ENCODE results near the gene ADAMTS19.

Gene ADAMTS19

GRCh38 chr5:129541051-129541450, 81.0 kb downstream of the ADAMTS19 start:
- no peak for TF ChIP-seq CTCF (IDR thresholded peaks at IDR 0.05; ENCODE audit: poor library complexity, severe bottlenecking)
- H3K4me3 ChIP-seq (ENCODE audit: severe bottlenecking) = no peak overlapping the region
- no peaks in the 10 kb centered on the region for H3K4me1 ChIP-seq (ENCODE audit: insufficient read depth, poor library complexity, severe bottlenecking)
- H3K27me3 ChIP-seq (ENCODE audit: insufficient read depth, poor library complexity, severe bottlenecking) = no peaks in the 10 kb centered on the region
- H3K36me3 ChIP-seq (ENCODE audit: low read depth) = no peaks in the 10 kb centered on the region
- ATAC-seq (ENCODE audit: low read depth) (no peak), DNase-seq (ENCODE audit: low spot score) (no peak)
- H3K9me3 ChIP-seq (ENCODE audit: severe bottlenecking) = no peaks in the 10 kb centered on the region
- H3K27ac ChIP-seq (ENCODE audit: poor library complexity, severe bottlenecking) = no peak overlapping the region

GRCh38 chr5:129541648-129542251, 81.7 kb downstream of the ADAMTS19 start:
- TF ChIP-seq CTCF (IDR thresholded peaks at IDR 0.05; ENCODE audit: poor library complexity, severe bottlenecking) = peak; percentile 68
- Histone ChIP-seq H3K36me3 (ENCODE audit: low read depth) (no peaks in the 10 kb centered on the region), H3K9me3 (ENCODE audit: severe bottlenecking) (no peaks in the 10 kb centered on the region), H3K4me1 (ENCODE audit: insufficient read depth, poor library complexity, severe bottlenecking) (no peaks in the 10 kb centered on the region), H3K4me3 (ENCODE audit: severe bottlenecking) (no peak overlapping the region), H3K27ac (ENCODE audit: poor library complexity, severe bottlenecking) (no peak overlapping the region), H3K27me3 (ENCODE audit: insufficient read depth, poor library complexity, severe bottlenecking) (no peaks in the 10 kb centered on the region)
- ATAC-seq (ENCODE audit: low read depth) (peak; percentile 82), DNase-seq (ENCODE audit: low spot score) (no peak)

GRCh38 chr5:129547137-129547536, 87.0 kb downstream of the ADAMTS19 start:
- H3K4me1 ChIP-seq (ENCODE audit: insufficient read depth, poor library complexity, severe bottlenecking) = no peaks in the 10 kb centered on the region
- H3K4me3 ChIP-seq (ENCODE audit: severe bottlenecking) = no peak overlapping the region
- H3K27ac ChIP-seq (ENCODE audit: poor library complexity, severe bottlenecking) = no peak overlapping the region
- no peaks in the 10 kb centered on the region for H3K36me3 ChIP-seq (ENCODE audit: low read depth)
- no peak for ATAC-seq (ENCODE audit: low read depth)
- no peak for TF ChIP-seq CTCF (IDR thresholded peaks at IDR 0.05; ENCODE audit: poor library complexity, severe bottlenecking)
- H3K9me3 ChIP-seq (ENCODE audit: severe bottlenecking) = no peaks in the 10 kb centered on the region
- no peaks in the 10 kb centered on the region for H3K27me3 ChIP-seq (ENCODE audit: insufficient read depth, poor library complexity, severe bottlenecking)
- no peak for DNase-seq (ENCODE audit: low spot score)

GRCh38 chr5:129554134-129554904, 94.2 kb downstream of the ADAMTS19 start:
- ATAC-seq (ENCODE audit: low read depth) = peak; percentile 41; the same call in 1 of the 3 replicates
- no peaks in the 10 kb centered on the region for H3K9me3 ChIP-seq (ENCODE audit: severe bottlenecking)

More at GRCh38 chr5:129554134-129554904, 94.2 kb downstream of the ADAMTS19 start:
- TF ChIP-seq CTCF (IDR thresholded peaks at IDR 0.05; ENCODE audit: poor library complexity, severe bottlenecking) = no peak
- no peak overlapping the region for H3K27ac ChIP-seq (ENCODE audit: poor library complexity, severe bottlenecking)
- no peak for DNase-seq (ENCODE audit: low spot score)
- H3K27me3 ChIP-seq (ENCODE audit: insufficient read depth, poor library complexity, severe bottlenecking) = no peaks in the 10 kb centered on the region
- H3K4me1 ChIP-seq (ENCODE audit: insufficient read depth, poor library complexity, severe bottlenecking) = no peaks in the 10 kb centered on the region
- no peaks in the 10 kb centered on the region for H3K36me3 ChIP-seq (ENCODE audit: low read depth)
- no peak overlapping the region for H3K4me3 ChIP-seq (ENCODE audit: severe bottlenecking)

All from RWPE2 (cell line).